Activated naive CD8-positive, alpha-beta T cell (primary cell): ENCODE measurements around the gene ZCCHC7.
"Not testable (repeated sequence)": the region's sequence is repeated elsewhere in the genome, so short reads cannot be mapped to it uniquely, and the experiment has no call there.

Experiments used
- H3K27ac Mint-ChIP-seq: one replicate; pipeline ENCODE4 v1.8.0; 2021; ENCODE audit warnings: mixed read lengths
- H3K27me3 Mint-ChIP-seq: one replicate; pipeline ENCODE4 v1.8.0; 2021; ENCODE audit warnings: mixed read lengths
- H3K36me3 Mint-ChIP-seq: one replicate; pipeline ENCODE4 v1.8.0; 2021; ENCODE audit warnings: mixed read lengths
- H3K4me1 Mint-ChIP-seq: one replicate; pipeline ENCODE4 v1.8.0; 2021; ENCODE audit warnings: low read depth, mixed read lengths
- H3K4me3 Mint-ChIP-seq: one replicate; pipeline ENCODE4 v1.8.0; 2021; ENCODE audit warnings: mild to moderate bottlenecking, mixed read lengths
- H3K9me3 Mint-ChIP-seq: one replicate; pipeline ENCODE4 v1.8.0; 2021; ENCODE audit warnings: low read depth, mixed read lengths

The ZCCHC7 gene

GRCh38 chr9:37390759-37391158 is 270.4 kb downstream of the ZCCHC7 start:
- H3K4me3 Mint-ChIP-seq = no peak overlapping the region
- H3K9me3 Mint-ChIP-seq = no peaks in the 10 kb centered on the region
- no peaks in the 10 kb centered on the region for H3K4me1 Mint-ChIP-seq
- H3K36me3 Mint-ChIP-seq = no peaks in the 10 kb centered on the region
- no peaks in the 10 kb centered on the region for H3K27me3 Mint-ChIP-seq
- no peak overlapping the region for H3K27ac Mint-ChIP-seq

DNA sequence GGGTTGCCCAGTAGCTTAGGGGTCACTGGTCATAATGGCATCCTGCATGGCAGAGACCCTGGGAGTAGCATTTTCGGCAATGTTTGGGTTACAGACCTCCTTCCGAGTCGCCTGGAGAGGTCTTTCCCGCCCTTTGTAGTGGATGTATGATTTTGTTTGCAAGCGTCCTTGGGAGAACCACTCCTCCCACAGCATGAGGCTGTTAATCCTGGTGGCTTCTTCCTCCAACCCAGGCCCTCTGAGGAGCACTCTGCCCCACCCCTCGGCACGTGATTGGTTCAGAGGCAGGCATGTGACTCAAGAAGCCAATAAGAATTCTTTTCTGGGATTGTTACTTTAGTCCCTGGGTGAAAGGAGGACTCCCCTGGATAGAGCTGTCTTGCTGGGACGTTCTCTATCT is 271.9 kb downstream of the ZCCHC7 start:
- Mint-ChIP-seq H3K4me3 (no peak overlapping the region), H3K27ac (no peak overlapping the region), H3K27me3 (no peaks in the 10 kb centered on the region), H3K36me3 (no peaks in the 10 kb centered on the region), H3K4me1 (no peaks in the 10 kb centered on the region), H3K9me3 (no peaks in the 10 kb centered on the region)

DNA sequence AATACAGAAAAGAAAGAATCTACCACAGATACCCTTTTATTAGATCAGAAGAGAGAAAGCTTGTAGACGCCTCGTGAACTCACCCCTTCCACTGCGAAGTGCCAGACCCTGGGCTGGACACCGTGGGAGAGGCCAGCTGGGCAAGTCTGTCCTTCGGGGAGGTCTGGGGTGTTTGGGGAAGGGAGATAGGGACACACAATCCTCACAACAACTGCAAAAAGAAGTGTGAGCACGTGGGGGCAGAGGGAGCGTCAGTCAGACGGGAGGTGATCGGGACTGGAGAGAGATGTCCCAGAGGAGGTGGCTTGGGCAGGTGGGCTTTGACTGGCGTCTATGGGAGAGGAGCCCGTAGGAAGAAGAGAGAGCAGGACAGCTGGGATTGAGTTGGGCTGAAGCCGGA is 274.9 kb downstream of the ZCCHC7 start:
- no peak overlapping the region for H3K4me3 Mint-ChIP-seq
- H3K9me3 Mint-ChIP-seq = no peaks in the 10 kb centered on the region
- H3K27me3 Mint-ChIP-seq = no peaks in the 10 kb centered on the region
- no peak overlapping the region for H3K27ac Mint-ChIP-seq
- no peaks in the 10 kb centered on the region for H3K36me3 Mint-ChIP-seq
- no peaks in the 10 kb centered on the region for H3K4me1 Mint-ChIP-seq

GRCh38 chr9:37395663-37396062 is 275.3 kb downstream of the ZCCHC7 start:
- no peak overlapping the region for H3K4me3 Mint-ChIP-seq
- H3K27ac Mint-ChIP-seq = no peak overlapping the region

DNA sequence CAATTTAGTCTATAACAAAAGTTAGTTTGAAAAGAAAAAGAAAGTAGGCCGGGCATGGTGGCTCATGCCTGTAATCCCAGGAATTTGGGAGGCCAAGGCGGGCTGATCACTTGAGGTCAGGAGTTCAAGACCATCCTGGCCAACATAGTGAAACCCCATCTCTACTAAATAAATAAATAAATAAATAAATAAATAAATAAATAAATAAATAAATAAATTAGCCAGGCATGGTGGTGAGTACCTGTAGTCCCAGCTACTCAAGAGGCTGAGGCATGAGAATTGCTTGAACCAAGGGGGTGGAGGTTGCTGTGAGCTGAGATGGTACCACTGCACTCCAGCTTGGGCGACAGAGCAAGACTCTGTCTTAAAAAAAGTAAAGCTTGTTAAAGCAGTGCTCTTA is 277.6 kb downstream of the ZCCHC7 start:
- not testable (repeated sequence) for H3K9me3 Mint-ChIP-seq, H3K27me3 Mint-ChIP-seq, H3K4me1 Mint-ChIP-seq, H3K27ac Mint-ChIP-seq, H3K4me3 Mint-ChIP-seq, H3K36me3 Mint-ChIP-seq

More at GRCh38 chr9:37395663-37396062, 275.3 kb downstream of the ZCCHC7 start:
- H3K27me3 Mint-ChIP-seq = no peaks in the 10 kb centered on the region
- no peaks in the 10 kb centered on the region for H3K9me3 Mint-ChIP-seq
- H3K36me3 Mint-ChIP-seq = no peaks in the 10 kb centered on the region
- H3K4me1 Mint-ChIP-seq = no peaks in the 10 kb centered on the region

- Mint-ChIP-seq H3K36me3 (no peaks in the 10 kb centered on the region), H3K27me3 (no peaks in the 10 kb centered on the region), H3K27ac (no peak overlapping the region), H3K9me3 (no peaks in the 10 kb centered on the region), H3K4me1 (no peaks in the 10 kb centered on the region), H3K4me3 (no peak overlapping the region)
Measured at GRCh38 chr9:37398464-37399025, 278.2 kb downstream of the ZCCHC7 start.

- no peaks in the 10 kb centered on the region for H3K27me3 Mint-ChIP-seq
- no peaks in the 10 kb centered on the region for H3K36me3 Mint-ChIP-seq
- H3K27ac Mint-ChIP-seq = no peak overlapping the region
- no peak overlapping the region for H3K4me3 Mint-ChIP-seq
- H3K9me3 Mint-ChIP-seq = no peaks in the 10 kb centered on the region
- no peaks in the 10 kb centered on the region for H3K4me1 Mint-ChIP-seq
Measured at GRCh38 chr9:37399336-37399735, 279.0 kb downstream of the ZCCHC7 start.

- Mint-ChIP-seq H3K27me3 (no peaks in the 10 kb centered on the region), H3K9me3 (no peaks in the 10 kb centered on the region), H3K36me3 (no peaks in the 10 kb centered on the region), H3K4me3 (no peak overlapping the region), H3K27ac (no peak overlapping the region), H3K4me1 (peaks cover 4% of the 10 kb centered on the region)
Measured at GRCh38 chr9:37404590-37404989, 284.2 kb downstream of the ZCCHC7 start.

DNA sequence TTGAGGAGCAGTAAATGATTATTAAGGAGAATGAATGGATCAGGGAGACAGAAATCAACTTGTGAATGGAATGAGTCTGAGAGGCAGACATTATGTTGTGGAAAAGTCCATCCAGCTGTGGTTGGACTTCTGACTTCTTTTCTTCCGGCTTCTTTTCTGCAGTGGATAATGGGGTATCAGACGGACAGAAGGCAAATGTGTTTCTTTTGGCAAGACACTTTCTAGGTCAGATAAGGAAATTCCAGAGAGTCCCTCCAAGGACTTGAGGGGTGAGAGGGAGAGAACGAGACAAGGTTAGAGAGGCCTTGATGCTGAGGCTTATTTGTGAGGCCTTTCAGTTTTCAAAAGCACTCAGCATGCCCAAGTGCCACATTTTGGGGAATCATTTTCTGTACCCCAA is 285.0 kb downstream of the ZCCHC7 start:
- Mint-ChIP-seq H3K27ac (no peak overlapping the region), H3K4me1 (peaks cover 4% of the 10 kb centered on the region), H3K9me3 (no peaks in the 10 kb centered on the region), H3K36me3 (no peaks in the 10 kb centered on the region), H3K27me3 (no peaks in the 10 kb centered on the region), H3K4me3 (no peak overlapping the region)

DNA sequence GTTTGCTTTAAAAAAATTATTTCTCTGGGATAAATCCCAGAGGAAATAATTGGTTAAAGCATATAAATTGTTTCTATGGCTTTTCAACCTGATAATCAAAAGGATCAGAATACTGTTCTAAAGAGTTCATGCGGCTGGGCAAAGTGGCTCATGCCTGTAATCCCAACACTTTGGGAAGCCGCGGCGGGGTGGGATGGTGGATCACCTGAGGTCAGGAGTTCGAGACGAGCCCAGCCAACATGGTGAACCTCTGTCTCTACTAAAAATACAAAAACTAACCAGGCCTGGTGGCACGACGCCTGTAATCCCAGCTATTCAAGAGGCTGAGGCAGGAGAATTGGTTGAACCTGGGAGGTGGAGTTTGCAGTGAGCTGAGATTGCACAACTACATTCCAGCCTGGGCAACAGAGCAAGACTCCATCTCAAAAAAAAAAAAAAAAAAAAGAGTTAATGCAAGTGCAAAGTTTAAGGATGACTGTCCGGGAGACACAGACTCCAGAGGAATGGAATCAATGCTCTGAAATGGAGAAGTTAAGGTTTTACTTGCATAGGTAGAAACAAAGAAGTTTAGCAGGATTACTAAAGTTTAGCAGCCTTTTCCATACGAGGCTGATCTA is 285.5 kb downstream of the ZCCHC7 start:
- Mint-ChIP-seq H3K27me3 (no peaks in the 10 kb centered on the region), H3K36me3 (no peaks in the 10 kb centered on the region), H3K4me1 (peaks cover 4% of the 10 kb centered on the region), H3K27ac (no peak overlapping the region), H3K4me3 (no peak overlapping the region), H3K9me3 (no peaks in the 10 kb centered on the region)

DNA sequence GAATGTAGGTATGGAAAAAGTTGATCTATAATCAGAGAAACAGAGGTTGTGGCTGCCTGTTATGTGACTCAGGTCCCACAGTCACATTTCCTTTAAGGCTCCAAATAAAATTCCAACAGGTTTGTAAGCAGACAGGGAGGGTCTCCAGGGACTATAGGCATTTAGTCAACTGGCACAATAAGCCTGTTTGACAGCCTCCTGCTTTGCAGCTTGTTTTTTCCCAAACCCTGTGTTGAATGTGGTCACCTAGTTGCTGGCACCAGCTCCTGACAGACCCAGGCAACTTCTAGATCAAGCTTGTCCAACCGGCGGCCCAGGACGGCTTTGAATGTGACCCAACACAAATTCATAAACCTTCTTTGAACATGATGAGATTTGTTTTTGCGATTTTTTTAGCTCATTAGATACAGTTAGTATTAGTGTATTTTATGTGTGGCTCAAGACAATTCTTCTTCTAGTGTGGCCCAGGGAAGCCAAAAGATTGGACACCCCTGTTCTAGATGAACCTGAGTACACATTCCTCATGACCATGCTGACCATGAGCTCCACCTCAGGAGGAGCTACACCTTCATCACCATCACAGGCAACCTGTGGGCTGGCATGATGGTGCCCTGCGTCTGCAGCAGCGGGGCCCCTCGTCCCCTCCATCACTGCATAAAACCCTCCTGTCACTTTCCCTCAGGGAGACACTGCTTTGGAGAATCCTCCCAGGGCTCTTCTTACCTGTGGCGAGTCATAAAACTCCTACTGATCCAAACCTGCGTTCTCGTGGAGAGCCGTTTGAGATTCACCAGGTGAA is 286.4 kb downstream of the ZCCHC7 start:
- no peaks in the 10 kb centered on the region for H3K27me3 Mint-ChIP-seq
- H3K9me3 Mint-ChIP-seq = no peaks in the 10 kb centered on the region
- no peaks in the 10 kb centered on the region for H3K36me3 Mint-ChIP-seq
- peaks cover 4% of the 10 kb centered on the region for H3K4me1 Mint-ChIP-seq
- H3K4me3 Mint-ChIP-seq = no peak overlapping the region
- H3K27ac Mint-ChIP-seq = no peak overlapping the region

DNA sequence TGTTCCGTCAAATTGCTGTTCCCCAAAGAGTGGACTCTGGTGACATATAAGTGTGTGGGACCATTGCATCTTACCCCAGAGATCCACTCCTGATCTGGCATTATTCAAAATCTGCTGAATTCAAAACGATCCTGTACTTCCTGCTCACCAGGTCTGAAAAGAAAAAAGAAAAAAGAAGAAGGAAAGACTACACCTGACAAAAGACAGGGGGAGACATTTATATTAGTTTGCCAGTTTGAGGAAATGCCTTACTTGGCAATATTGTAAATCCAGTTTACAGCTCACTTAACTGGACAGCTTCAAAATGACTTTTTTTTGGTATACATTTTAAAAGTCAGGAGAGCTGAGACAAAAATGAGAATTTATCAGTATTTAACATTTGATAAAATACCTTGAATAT is 287.1 kb downstream of the ZCCHC7 start:
- Mint-ChIP-seq H3K9me3 (no peaks in the 10 kb centered on the region), H3K36me3 (no peaks in the 10 kb centered on the region), H3K4me3 (no peak overlapping the region), H3K27me3 (no peaks in the 10 kb centered on the region), H3K4me1 (peaks cover 4% of the 10 kb centered on the region), H3K27ac (no peak overlapping the region)
